Hepatocyte (in vitro differentiated cells): Measurements from ENCODE around the gene CSTF2T. TPM values are rescaled to one million over a fixed set of nuclear protein-coding genes. Genes with fewer than 3 reads are reported as not detected.

Experiments used
- DNase-seq: peaks from one replicate; pipeline ENCODE4 v3.0.0-alpha.2; 2016; ENCODE audit warnings: low spot score
- H2AFZ ChIP-seq: fragments of 200-600 bp; sonication (generic); 2 replicates; pipeline ENCODE4 v1.6.0; 2016; ENCODE audit warnings: antibody characterized with exemption, mild to moderate bottlenecking
- H3K27ac ChIP-seq: fragments of 200-600 bp; sonication (generic); 2 replicates; pipeline ENCODE4 v1.5.1; 2016; ENCODE audit warnings: mild to moderate bottlenecking
- H3K27me3 ChIP-seq: fragments of 200-600 bp; sonication (generic); 2 replicates; pipeline ENCODE4 v1.6.1; 2016
- H3K36me3 ChIP-seq: fragments of 200-600 bp; sonication (generic); replicated peaks from 2 replicates; pipeline ENCODE4 v1.5.1; 2016; ENCODE audit warnings: low read depth; ENCODE audit not compliant: insufficient read depth
- H3K4me1 ChIP-seq: fragments of 200-600 bp; sonication (generic); 2 replicates; pipeline ENCODE4 v1.5.1; 2016; ENCODE audit warnings: mild to moderate bottlenecking, moderate library complexity; ENCODE audit not compliant: insufficient read depth
- H3K4me2 ChIP-seq: fragments of 200-600 bp; sonication (generic); 2 replicates; pipeline ENCODE4 v1.6.0; 2016
- H3K4me3 ChIP-seq: fragments of 200-600 bp; sonication (generic); 2 replicates; pipeline ENCODE4 v1.5.1; 2016; ENCODE audit warnings: mild to moderate bottlenecking
- H3K79me2 ChIP-seq: fragments of 200-600 bp; sonication (generic); 2 replicates; pipeline ENCODE4 v1.6.0; 2017; ENCODE audit warnings: mild to moderate bottlenecking
- H3K9me2 ChIP-seq: fragments of 200-600 bp; sonication (generic); replicated peaks from 2 replicates; pipeline ENCODE4 v1.6.0; 2017; ENCODE audit warnings: mild to moderate bottlenecking; ENCODE audit not compliant: insufficient read depth
- H3K9me3 ChIP-seq: fragments of 200-600 bp; sonication (generic); 2 replicates; pipeline ENCODE4 v1.5.1; 2016; ENCODE audit warnings: low read depth, mild to moderate bottlenecking
- H4K20me1 ChIP-seq: fragments of 200-600 bp; sonication (generic); 2 replicates; pipeline ENCODE4 v1.6.0; 2016; ENCODE audit warnings: mild to moderate bottlenecking; ENCODE audit not compliant: insufficient read depth, poor library complexity, severe bottlenecking
- EZH2 ChIP-seq: fragments of 200-600 bp; sonication (generic); IDR thresholded peaks from 2 replicates; pipeline ENCODE4 v1.6.1; 2016; ENCODE audit warnings: antibody characterized with exemption, mild to moderate bottlenecking, borderline replicate concordance
- EZH2phosphoT487 ChIP-seq: fragments of 200-600 bp; sonication (generic); IDR thresholded peaks from one replicate; pipeline ENCODE4 v1.6.1; 2018; ENCODE audit warnings: antibody characterized with exemption, mild to moderate bottlenecking, low read depth, moderate library complexity; ENCODE audit not compliant: unreplicated experiment, severe bottlenecking
- WGBS: methylation state at CpG from one replicate; pipeline ENCODE4 v1.1.6; 2016; ENCODE audit warnings: low lambda C conversion rate; ENCODE audit errors: missing lambda C conversion rate; 5-methylcytosine and 5-hydroxymethylcytosine counted together
- polyA plus RNA-seq: library from polyadenylated mRNA; unstranded; fragments of >200 nt; fragmentation: Nextera tagmentation; extraction: Ambion mirVana; gene quantifications from 2 replicates; pipeline ENCODE4 v1.2.1, GENCODE V29; 2016
- total RNA-seq: library from RNA; depleted of rRNA; stranded (reverse); fragments of >200 nt; gene quantifications from 2 replicates; pipeline ENCODE4 v1.2.3, GENCODE V29; 2014
- TF ChIP-seq, protein P1 (sequence below): fragments of 200-600 bp; sonication (generic); IDR thresholded peaks from 2 replicates; pipeline ENCODE4 v1.5.1; 2016; ENCODE audit warnings: antibody characterized with exemption, mild to moderate bottlenecking; ENCODE audit not compliant: poor library complexity

The CSTF2T gene
- total and polyA plus RNA-seq, 2 experiments from 2014 or later, result 7.2 to 22.3 TPM

DNA sequence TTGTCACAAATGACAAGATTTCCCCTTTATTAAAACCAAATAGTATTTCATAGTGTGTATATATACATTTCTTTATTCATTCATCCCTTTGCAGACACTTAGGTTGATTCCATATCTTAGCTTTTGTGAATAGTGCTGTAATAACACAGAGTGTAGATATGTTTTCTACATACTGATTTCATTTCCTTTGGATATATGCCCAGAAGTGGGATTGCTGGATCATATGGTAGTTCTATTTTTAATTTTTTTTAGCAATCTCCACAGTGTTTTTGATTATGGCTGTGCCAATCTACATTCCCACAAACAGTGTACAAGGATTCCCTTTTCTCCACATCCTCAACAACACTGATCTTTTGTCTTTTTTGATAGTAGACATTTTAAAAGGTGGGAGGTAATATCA lies 46.4 kb downstream of the CSTF2T start:
- TF ChIP-seq EZH2phosphoT487 (no peak), EZH2 (no peak)
- TF ChIP-seq, protein P1, sequence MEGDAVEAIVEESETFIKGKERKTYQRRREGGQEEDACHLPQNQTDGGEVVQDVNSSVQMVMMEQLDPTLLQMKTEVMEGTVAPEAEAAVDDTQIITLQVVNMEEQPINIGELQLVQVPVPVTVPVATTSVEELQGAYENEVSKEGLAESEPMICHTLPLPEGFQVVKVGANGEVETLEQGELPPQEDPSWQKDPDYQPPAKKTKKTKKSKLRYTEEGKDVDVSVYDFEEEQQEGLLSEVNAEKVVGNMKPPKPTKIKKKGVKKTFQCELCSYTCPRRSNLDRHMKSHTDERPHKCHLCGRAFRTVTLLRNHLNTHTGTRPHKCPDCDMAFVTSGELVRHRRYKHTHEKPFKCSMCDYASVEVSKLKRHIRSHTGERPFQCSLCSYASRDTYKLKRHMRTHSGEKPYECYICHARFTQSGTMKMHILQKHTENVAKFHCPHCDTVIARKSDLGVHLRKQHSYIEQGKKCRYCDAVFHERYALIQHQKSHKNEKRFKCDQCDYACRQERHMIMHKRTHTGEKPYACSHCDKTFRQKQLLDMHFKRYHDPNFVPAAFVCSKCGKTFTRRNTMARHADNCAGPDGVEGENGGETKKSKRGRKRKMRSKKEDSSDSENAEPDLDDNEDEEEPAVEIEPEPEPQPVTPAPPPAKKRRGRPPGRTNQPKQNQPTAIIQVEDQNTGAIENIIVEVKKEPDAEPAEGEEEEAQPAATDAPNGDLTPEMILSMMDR, result no peak
- no peaks in the 10 kb centered on the region for H3K79me2 ChIP-seq
- H3K4me2 ChIP-seq, result no peak overlapping the region
- DNase-seq, result no peak
- H3K4me3 ChIP-seq, result no peak overlapping the region
- no peaks in the 10 kb centered on the region for H3K4me1 ChIP-seq
- no peaks in the 10 kb centered on the region for H4K20me1 ChIP-seq
- no peak overlapping the region for H2AFZ ChIP-seq
- no peak overlapping the region for H3K27ac ChIP-seq
- H3K36me3 ChIP-seq, result no peaks in the 10 kb centered on the region
- H3K9me2 ChIP-seq, result no peaks in the 10 kb centered on the region
- H3K27me3 ChIP-seq, result no peaks in the 10 kb centered on the region
- no peaks in the 10 kb centered on the region for H3K9me3 ChIP-seq

DNA sequence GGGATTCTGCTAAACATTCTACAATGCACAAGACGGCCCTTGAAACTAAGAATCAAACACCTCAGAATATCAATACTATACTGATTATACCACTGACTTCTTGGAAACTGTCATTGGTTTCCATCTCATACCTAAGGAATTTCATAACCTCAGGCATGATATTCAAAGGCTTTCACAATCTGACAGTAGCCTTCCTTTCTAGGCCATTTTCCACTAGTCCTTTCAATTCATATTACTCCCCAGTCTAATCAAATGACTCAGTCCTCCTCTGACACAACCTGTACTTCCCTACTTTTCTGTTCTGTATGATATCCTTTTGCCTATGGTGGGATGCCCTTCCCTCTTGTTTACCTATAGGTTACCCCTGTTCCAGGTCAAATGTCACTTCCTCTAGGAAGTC lies 48.3 kb downstream of the CSTF2T start:
- Histone ChIP-seq H4K20me1 (no peaks in the 10 kb centered on the region), H2AFZ (no peak overlapping the region), H3K27me3 (no peaks in the 10 kb centered on the region), H3K4me2 (no peak overlapping the region), H3K4me3 (no peak overlapping the region), H3K9me2 (no peaks in the 10 kb centered on the region), H3K4me1 (no peaks in the 10 kb centered on the region), H3K36me3 (no peaks in the 10 kb centered on the region), H3K9me3 (no peaks in the 10 kb centered on the region), H3K27ac (no peak overlapping the region), H3K79me2 (no peaks in the 10 kb centered on the region)
- no peak for DNase-seq
- TF ChIP-seq, protein P1, result no peak
- TF ChIP-seq EZH2, result no peak
- no peak for TF ChIP-seq EZH2phosphoT487
- 93% methylated on average over 1 of the region's 1 CpG for WGBS

DNA sequence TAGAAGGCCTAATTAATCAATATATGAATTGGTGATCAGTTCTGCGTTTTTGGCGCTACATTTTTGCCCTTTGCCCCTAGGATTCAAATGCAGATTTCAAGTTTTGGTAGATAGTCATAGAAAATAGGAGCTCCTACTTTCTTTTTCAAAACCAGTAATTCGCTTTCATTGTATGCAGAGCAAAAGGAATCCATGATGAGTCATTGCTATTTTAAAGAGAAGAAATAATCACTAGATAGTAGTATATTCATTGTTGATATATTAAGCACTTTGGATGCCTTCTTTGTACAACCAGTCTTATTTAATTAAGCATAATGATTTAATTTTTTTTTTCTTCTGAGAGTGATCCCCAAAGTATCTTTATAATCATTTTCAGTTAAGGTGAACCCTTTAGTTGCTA lies 50.3 kb downstream of the CSTF2T start:
- H4K20me1 ChIP-seq, result no peaks in the 10 kb centered on the region
- no peak overlapping the region for H3K4me3 ChIP-seq
- WGBS, result 96% methylated on average over 3 of the region's 3 CpGs
- no peak overlapping the region for H2AFZ ChIP-seq
- H3K9me3 ChIP-seq, result no peaks in the 10 kb centered on the region
- no peak for DNase-seq
- no peaks in the 10 kb centered on the region for H3K36me3 ChIP-seq
- H3K4me1 ChIP-seq, result no peaks in the 10 kb centered on the region
- H3K79me2 ChIP-seq, result no peaks in the 10 kb centered on the region
- no peak overlapping the region for H3K27ac ChIP-seq
- no peak for TF ChIP-seq EZH2
- no peak for TF ChIP-seq EZH2phosphoT487
- TF ChIP-seq, protein P1, result no peak
- no peak overlapping the region for H3K4me2 ChIP-seq
- no peaks in the 10 kb centered on the region for H3K27me3 ChIP-seq
- no peaks in the 10 kb centered on the region for H3K9me2 ChIP-seq
